Measurements from ENCODE around the gene LRRFIP1.

The LRRFIP1 gene

DNA sequence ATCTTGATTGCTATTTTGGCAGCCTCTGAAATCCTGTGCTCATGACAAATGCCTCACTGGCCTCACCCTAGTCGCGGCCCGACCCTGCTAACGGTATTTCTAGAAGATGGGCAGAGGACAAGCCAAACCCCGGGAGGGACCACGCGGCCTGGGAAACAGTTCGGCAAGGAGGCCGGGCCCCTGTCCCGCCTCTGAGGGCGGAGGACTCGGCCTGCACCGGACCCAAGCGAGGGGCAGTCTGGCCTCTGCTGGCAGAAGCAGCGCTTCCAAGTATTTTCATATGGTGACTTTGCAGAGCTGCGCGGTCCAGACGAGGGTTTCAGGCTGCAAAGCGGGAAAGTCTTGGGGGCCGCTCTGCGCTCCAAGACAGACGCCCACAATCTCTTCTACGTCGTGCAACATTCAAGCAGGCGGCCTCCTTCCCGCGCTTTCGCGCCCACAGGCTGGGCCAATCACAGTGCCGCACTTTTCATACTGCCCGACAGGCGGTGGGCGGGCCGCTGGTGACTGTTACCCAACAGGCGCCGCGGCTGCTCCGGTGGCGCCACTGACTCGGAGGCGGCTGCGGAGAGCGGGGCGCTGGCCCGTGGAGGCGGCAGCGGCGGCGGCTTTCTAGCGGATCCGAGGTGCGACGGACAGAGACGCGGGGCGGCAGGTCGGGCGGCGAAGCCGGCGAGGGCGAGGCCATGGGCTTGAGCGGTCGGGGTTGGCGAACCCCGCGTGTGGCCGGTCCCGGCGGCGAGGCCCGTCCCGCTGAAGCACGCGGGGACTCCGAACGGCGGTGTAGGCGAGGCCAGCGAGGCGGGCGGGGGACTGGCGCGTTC is 171.1 kb downstream of the LRRFIP1 start, which contains the start of gene RBM44:
Gene RBM44 (plus strand): TSS at position 544 of the 824 bp plus-strand sequence. CDS start 14,831 bp downstream, outside the sequence.
- no peak for DNase-seq

DNA sequence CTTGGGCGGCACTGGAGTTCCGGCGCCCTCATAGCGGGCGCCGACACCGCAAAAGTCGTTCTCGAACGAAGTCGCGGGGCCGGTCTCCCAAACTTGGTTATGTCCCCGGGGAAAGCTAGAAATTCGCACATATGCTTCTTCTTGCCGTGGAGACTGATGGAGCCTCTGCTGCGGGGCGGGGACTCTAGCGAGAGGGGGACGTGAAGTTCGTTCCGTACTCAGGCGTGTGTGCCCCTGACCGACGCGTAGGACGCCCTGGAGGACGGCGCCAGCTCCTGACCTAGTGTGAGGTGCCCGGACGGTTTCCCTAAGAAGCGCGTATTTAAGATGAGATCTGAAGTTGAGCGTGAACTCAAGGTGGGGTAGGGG is 171.7 kb downstream of the LRRFIP1 start:
- no peak for DNase-seq

DNA sequence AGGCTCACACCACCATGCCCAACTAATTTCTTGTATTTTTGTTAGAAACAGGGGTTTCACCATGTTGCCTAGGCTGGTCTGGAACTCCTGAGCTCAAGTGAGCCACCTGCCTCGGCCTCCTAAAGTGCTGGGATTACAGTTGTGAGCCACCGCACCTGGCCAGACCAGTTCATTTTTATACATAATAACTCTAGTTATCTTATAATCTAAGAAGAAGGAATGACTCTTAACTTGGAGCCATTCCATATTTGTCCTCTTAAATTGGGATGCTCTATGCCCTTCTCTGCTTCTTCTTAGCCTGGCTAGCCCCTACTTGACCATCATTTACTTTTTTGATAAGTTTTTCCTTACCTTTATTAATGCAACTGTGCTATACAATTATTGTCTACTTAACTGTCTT is 174.1 kb downstream of the LRRFIP1 start:
- no peak for DNase-seq

DNA sequence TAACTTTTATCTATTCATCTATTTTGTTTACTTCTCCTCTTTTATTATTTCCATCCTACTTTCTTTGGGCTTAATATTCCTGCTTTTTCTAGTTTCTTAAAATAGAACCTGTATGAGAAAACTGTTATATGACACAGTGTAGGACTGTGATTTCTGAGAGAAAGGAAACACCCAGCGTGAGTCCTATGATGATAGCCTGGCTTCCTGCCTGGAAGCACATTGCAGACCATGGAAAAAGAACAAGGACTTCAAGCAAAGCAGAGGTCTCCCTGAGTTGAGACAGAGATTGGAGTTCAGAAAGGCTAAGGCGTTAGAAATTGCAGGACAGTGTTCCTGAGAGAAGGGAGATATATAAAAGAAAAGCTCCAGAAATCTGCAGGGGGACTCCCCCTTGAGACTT is 178.9 kb downstream of the LRRFIP1 start:
- no peak for DNase-seq

DNA sequence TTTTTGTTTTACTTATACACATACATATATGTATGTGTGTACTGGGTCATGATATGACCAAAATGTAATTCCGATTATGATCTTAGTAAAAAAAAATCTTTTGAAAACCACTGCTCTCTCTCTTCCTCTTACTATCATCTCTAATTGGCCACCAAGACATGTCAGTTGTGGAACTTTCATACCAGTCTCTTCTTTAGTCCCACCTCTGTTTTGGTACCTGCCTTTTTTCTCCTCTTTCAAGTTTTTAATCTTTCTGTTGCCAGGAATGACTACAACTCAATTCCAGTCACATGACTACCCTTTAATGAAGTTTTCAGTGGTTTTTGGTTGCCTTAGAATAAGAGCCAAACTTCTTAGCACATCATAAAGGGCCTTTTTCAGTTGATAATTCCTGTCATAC is 188.2 kb downstream of the LRRFIP1 start:
- no peak for DNase-seq

DNA sequence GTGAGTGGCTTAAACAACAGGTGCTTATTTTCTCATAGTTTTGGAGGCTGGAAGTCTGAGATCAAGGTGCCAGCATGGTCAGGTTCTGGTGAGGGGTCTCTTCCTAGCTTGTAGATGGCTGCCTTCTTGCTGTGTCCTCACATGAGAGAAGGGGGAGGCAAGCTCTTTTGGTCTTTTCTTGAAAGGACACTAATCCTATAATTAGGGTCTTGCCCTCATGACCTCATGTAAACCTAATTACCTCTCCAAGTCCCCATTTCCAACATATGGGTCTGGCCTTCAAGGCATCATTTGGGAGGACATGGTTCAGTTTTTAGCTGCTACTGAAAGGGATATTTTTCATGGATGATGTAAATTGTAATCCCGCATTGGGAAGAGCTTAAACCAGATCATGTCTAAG is 189.1 kb downstream of the LRRFIP1 start:
- no peak for DNase-seq

DNA sequence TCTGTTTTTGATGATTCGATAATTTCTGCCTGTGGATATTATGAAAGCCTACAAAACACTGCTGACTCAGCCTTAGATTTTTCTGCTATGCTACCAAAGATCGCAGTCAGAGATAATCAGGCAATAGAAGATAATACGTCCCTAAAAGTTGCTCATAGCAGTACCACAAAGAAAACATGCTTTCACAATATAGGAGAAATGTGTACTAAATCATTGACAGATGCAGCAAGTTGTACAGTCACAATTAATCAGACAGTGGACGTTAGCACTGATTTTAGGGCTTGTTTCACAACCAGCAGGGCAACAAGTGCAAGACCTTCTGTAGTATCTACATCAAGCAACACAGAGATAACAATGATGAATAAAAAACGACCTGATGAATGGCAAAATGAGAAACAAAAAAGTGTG is 190.7 kb downstream of the LRRFIP1 start:
- no peak for DNase-seq

DNA sequence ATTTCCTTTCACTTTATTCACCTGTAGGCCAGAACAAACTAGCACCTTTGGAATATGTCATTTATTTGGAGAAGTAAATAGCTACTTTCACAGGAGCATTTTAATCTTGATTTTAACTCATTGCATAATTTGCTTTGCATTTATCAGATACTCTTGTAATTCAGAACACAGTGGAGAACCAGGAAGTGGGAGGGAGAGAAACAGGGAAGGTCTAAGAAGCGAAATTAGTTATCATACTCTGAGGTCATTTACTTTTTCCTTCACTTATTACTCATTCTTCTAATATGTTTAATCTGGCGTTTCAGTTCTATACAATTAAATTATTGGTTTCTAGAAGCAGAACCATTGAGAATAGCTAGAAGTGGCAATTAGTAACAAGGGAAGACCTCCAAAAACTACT is 191.8 kb downstream of the LRRFIP1 start:
- DNase-seq: no peak

DNA sequence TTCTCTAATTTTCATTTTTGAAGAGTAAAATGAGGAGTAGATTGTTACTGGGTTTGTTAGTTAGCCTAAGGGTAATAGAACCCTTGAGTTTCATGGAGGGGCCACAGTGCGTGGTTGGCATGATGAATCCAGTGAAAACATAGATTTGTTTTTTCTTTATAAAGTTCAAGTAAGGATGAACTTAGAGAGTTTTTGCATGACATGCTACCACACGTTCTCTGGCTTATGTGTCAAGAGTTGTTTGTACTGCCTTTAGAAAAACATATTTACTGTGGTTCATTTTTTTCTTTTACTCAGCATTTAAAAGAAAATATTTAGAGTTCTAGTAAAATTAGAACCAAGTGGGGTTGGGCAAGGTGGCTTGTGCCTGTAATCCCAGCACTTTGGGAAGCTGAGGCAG is 193.0 kb downstream of the LRRFIP1 start:
- no peak for DNase-seq

DNA sequence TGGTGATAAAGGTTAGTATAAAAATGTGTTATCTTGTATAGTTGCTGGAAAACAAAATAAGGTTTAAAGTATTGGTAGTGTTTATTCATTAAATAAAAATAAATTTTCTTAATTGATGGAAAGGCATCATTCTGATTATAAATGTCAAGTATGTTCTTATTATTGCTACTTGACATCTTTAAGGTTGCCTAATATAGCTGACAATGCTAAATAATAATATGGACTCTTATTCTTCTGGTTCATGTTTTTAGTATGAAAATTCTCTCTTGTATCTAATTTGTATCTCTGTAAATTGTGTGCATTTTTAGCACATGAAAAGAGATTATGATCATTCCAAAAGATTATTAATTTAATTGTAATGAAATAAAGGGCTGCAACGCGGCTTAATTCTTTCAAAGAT is 196.2 kb downstream of the LRRFIP1 start:
- no peak for DNase-seq

DNA sequence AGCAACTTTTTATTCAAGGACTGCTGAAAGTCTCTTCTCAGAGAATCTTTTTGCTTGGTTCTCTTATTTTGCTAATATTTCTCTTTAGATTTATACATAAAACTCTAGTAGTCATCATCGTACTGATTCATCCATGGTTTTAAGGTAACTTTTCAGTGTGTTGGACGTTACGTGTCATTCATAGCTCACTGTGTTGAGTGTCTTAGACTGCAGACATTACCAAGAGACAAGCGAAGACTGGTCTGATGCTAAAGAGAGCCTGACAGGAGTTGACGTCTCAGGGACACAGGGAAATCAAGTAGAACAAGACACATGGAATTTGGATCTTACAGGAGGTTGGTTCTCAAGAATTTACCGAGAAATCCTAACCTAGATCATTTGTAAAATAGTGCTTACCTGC is 196.7 kb downstream of the LRRFIP1 start:
- no peak for DNase-seq

DNA sequence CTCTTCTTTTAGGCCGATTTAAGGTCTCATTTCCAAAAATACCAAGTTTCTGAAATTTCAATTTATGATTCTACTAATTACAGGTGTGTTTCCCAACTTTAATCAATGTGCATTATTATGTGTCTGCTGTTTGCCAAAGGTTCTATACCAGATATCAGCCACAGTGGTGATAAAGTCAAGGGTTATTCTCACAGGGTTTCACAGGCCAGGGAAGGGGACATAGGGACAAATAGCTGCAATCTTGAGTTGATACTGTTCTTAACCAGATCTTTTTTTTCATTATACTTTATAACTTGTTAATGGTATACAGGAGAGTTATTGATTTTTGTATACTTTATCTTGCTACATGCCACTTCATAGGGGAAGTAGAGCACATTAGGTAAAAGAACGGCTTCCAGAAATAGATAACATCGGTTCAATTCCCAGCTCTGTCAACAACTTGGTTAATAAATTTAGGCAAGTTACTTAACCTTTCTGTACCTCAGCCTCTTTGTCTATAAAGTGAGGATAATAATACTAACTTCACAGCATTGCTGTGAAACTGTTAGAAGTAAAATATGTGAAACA is 200.1 kb downstream of the LRRFIP1 start:
- DNase-seq: no peak

Data from activated CD4-positive, CD25-positive, alpha-beta regulatory T cell (primary cell).